Right renal cortex interstitium (tissue), 3 donors: ENCODE measurements around the gene GUK1. TPM values are rescaled to one million over a fixed set of nuclear protein-coding genes. Genes with fewer than 3 reads are reported as not detected.
"Not testable (repeated sequence)": the region's sequence is repeated elsewhere in the genome, so short reads cannot be mapped to it uniquely, and the experiment has no call there.

Experiments
- DNase-seq, 3 donors: peaks; one replicate each; pipeline ENCODE4 v3.0.0-alpha.2; 2013; ENCODE audit warnings: low read depth in 3 of 3, low spot score in 2 of 3
- polyA plus RNA-seq, 3 donors: library from polyadenylated mRNA; unstranded; fragments of 120-200 nt; gene quantifications; one replicate each; pipeline ENCODE4 v1.2.1, GENCODE V29; 2013; ENCODE audit not compliant: insufficient read length in 3 of 3

GUK1 gene
- polyA plus RNA-seq, 3 donors, result 93.5 to 106 (median 97.6) TPM

DNA sequence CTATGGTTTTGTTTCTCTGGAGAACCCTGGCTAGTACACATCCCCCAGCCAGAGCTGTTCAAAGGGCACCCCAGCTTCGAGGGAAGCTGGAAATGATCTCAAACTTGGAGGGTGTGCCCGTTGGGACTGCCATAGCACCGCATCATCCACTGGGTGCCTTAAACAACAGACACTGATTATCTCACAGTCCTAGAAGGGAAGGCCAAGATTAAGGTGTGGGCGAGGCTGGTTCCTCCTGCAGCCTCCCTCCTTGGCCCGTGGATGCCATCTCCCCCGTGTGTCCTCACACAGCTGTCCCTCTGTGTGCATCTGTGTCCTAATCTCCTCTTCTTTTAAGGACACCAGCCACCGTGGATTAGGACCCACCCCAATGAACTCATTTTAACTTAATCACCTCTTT is 21.3 kb downstream of the GUK1 start:
- DNase-seq, result no peak

GRCh38 chr1:228161866-228162265 is 21.8 kb downstream of the GUK1 start:
- no peak for DNase-seq

- DNase-seq, result no peak
Measured at GRCh38 chr1:228162286-228163006, 22.4 kb downstream of the GUK1 start.

DNA sequence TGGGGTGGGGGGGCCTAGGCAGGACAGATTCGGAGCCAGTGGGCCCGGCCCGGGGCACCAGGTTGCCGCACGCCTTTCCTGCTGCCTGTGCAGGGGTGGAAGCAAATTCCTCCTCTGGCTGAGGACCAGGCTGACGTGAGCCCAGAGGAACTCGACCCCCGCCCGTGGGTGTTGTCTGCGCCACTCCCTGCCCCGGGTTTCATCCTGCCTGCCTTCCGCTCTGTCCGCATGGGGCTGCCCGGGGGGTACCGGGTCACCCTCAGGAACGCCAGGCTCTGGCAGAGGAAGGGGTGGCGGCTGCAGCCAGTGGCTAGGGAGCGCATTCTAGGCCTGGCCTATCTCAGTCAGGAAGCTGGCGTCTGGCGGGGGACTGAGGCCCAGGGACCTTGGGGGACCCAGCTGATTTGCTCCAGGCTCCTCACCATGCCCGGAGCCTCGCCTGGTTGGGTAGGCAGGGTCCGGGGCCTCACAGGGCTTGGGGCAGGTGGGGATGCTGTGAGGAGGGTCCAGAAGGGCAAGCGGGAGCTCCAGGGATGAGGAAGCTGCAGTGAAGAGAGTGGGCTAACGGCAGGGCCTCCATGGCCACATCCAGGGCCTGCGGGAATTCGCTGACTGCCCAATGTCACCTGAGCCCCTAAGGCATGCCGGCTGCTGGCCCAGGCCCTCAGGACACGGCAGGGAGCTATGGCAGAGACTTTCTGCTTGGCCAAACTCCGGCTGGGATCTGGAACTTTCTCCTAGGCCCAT is 23.1 kb downstream of the GUK1 start:
- DNase-seq, result no peak

GRCh38 chr1:228163776-228164519 is 23.9 kb downstream of the GUK1 start:
- no peak for DNase-seq

DNA sequence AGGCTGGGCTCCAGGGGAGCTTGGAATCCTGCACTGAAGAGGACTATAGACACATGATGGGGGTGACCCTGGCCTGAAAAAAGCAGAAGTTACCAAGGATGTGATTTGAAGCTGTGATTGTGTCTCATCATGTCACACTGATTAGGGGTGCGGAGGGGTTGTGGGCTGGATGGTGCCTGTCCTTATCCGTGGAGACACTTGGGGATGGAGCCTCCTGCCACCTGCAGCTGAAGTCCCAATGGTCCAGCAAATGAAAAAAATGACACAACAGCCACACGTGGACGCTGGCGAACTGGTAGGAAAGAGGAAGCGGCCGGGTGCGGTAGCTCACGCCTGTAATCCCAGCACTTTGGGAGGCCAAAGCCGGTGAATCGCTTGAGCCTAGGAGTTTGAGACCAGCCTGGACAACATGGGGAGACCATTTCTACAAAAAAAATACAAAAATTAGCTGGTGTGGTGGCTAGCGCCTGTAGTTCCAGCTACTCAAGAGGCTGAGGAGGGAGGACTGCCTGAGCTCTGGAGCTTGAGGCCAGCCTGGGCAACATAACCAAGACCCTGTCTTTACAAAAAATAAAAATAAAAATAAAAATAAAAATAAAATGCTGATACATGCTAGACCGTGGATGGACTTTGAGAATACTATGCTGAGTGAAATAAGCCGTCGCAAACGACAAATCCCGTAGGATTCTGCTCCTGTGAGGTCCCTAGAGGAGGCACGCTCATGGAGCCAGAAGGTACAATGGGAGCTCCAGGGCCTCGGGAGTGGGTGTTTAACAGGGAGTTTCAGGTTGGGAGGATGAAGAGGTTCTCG is 24.7 kb downstream of the GUK1 start:
- DNase-seq, result no peak

DNA sequence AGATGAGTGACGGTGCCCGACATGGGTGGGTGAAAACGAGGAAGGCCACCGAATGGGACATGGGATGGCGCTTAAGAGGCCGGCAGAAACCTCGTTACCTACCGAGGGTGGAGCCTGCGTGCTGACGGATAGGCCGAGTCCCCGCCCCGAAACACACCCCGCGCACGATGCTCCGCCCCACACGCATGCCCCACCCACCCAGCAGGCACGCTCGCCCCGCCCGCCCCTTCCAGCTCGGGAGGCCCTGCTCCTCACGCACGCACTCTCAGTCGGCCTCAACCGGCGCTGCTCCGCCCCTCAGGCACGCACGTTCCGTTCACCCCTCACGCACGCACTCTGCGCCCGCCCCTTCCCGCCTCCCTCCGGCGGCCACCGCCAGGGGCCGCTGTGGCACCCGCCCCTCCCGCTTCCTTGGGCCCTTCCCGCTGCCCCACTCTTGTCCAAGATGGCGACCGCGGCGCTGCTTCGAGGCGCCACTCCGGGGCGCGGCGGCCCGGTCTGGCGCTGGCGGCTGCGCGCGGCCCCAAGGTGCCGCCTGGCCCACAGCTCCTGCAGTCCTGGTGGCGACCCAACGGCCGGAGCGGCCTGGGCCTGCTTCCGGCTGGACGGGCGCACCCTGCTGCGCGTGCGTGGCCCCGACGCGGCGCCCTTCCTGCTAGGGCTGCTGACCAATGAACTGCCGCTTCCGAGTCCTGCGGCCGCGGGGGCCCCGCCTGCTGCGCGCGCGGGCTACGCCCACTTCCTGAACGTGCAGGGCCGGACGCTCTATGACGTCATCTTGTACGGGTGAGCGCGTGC is 25.5 kb downstream of the GUK1 start, which contains the start of gene IBA57:
IBA57 (plus strand) TSS at position 433 of the 798 bp plus-strand sequence; CDS start at position 446, 13 bp downstream.
- peak; percentile 88 to 94 (median 93) for DNase-seq

GRCh38 chr1:228166170-228166936 is 26.3 kb downstream of the GUK1 start:
- no peak for DNase-seq

DNA sequence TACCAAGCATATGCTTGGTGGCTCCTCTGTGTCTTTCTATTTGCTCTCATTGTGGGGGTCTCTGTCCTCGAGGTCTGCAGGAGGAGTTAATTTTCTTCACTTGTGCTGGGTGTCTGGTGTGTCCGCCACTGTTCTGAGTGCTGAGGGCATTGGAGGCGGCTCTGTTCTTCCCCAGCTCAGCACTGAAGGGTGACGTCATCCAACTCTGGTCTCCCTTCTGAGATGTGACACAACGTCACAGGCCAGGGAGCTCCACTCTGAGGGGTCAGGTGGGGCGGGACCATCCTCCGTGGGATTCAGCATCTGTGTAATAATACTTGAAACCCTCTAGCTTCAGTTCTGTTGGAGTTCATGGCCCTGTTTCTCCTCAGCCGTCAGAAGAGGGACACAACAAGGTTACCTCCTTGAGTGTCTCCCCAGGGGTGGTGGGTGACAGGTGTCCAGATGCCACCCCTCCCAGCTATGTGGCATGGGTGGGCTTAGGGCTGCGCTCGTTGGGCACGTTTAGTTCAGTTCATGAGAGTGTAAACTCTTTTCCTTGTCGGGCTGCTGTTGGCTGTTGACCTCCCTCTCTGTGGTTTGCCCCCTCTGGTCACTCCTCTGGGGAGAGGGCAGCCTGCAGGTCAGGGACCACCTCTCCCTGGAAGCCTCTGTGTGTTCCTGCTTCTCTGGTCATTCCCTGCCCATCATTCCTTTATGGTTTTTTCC is 28.6 kb downstream of the GUK1 start:
- no peak for DNase-seq

- DNase-seq, result no peak
Measured at GRCh38 chr1:228169345-228169744, 29.3 kb downstream of the GUK1 start.

GRCh38 chr1:228170666-228171065 is 30.6 kb downstream of the GUK1 start:
- DNase-seq, result no peak

DNA sequence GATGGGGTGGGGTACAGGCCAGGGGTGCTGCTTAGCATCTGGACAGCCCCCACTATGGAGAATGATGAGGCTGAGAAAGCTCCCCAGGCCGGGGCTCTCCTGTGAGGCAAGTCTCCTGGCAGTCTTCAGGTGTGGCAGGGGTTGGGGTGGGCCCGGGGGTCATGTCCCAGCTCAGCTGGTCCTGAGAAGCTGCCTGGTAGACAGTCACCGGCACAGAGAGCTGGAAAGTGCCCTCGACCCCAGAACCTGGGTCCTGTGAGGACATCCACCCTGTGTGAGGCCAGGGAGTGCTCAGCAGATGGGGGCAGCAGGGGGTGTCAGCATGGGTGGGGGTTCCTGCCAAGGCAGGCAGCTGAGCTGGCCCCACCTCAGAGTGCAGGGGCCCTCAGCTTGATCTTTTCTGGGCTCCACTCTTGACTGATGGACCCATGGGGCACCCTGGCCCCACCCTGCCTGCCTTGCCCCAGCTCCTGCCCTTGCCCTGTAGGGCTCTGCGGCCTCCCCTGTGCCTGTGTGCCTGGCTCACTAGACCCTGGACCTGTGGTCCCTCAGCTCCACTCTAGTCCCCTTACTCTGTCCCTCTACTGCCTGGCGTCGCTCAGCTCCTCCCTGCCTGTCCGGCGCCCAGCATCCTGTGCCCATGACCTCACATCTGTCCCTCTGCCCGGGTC is 31.3 kb downstream of the GUK1 start:
- no peak for DNase-seq

DNA sequence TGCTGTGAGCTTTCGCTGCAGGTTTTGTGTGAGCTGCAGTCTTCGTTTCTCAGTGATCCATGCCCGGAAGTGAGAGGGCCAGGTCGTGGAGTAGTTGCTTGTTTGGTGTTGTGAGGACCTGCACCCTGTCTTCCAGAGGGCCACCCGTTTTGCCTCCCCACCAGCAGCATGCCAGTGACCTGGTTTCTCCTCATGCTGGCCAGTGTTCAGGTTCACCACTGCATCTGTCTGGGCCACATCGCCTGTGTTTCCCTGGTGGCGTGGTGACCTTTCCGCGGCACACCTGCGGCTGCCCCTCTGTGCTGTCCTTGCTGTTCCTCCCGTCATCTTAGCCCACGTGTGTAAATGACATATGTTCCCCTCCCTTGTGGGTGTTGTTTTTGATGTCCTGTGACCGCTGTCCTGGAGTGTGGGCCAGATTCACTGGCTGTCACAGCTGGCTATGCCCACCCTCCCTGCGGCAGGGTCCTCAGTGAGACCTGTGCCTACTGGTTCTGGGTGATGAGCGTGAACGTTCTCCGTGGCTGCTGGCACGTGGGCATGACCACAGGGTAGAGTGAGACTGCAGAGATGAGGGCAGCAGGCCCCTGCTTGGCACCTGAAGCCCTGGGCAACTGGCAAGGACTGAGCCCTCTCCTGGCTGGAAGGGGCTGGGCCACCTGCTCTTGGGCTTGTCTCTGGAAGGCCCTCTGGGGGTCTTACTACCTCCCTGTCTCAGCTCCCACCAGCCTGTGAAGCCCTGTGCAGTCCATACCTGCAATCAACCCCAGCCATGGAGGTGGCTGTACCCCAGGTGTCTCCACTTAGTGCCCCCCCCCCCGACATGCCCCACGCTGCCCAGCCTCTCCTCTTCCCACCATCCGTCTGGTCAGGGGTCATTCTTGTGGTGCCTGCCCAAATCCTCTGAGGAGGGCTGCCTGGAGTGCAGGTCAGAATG is 32.8 kb downstream of the GUK1 start:
- DNase-seq, result no peak

DNA sequence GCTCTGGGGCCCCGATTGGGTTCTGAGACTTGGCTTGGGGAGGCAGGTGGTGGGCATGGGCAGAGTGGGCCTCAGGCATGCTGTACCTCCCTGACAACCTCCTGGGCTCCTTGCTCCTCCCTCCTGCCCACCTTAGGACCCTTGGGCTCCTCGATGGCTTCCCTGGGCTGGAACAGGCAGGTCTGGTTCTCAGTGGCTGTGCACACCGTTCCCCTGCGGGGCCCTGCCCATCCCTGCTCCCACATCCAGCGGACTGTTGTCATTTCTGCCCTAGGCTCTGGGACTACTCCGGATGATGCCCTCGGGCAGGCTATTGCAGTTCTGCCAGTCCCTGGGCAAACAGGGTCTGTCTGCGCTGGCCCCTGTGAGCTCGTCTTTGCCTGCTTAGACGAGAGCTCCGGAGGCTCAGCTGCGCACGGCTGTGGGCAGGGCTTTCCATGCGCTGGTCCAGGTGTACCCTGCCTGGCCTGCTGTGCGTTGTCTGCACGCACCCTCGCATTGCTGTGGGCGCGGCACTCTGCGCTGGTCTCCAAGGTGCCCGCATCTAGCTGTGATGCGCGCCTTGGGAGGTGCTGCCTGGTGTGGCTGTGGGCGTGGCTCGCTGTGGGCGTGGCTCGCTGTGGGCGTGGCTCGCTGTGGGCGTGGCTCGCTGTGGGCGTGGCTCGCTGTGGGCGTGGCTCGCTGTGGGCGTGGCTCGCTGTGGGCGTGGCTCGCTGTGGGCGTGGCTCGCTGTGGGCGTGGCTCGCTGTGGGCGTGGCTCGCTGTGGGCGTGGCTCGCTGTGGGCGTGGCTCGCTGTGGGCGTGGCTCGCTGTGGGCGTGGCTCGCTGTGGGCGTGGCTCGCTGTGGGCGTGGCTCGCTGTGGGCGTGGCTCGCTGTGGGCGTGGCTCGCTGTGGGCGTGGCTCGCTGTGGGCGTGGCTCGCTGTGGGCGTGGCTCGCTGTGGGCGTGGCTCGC is 33.7 kb downstream of the GUK1 start:
- DNase-seq, result not testable (repeated sequence)

DNA sequence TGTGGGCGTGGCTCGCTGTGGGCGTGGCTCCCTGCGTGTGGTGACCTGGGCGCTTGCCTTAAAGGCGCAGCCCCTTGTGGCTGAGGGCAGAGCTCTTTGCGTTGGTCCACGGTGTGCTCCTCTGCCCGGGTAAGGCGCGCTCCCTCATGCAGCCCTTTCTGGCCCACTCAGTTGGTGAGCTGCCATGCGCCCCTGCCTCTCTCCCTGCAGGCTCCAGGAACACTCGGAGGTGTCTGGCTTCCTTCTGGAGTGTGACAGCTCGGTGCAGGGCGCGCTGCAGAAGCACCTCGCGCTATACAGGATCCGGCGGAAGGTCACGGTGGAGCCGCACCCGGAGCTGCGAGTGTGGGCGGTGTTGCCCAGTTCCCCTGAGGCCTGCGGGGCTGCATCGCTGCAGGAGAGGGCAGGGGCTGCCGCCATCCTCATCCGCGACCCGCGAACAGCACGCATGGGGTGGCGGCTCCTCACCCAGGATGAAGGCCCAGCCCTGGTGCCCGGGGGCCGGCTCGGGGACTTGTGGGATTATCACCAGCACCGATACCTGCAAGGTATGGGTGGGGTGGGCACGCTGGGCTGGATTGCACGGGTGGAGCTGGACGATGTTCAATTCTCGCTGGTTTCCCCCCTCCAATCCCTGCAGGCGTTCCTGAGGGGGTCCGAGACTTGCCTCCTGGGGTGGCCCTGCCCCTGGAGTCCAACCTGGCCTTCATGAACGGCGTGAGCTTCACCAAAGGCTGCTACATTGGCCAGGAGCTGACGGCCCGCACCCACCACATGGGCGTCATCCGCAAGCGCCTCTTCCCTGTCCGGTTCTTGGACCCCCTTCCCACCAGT is 34.6 kb downstream of the GUK1 start:
- no peak for DNase-seq
